Keratinocyte (primary cell): Measurements from ENCODE around the gene AGTRAP.

Experiments
- EZH2 ChIP-seq: IDR thresholded peaks from one replicate; pipeline ENCODE4 v1.6.1; 2012; ENCODE audit warnings: inconsistent platforms, mild to moderate bottlenecking, low read length, moderate library complexity
- TF ChIP-seq, protein P1 (sequence below), 3 experiments: IDR thresholded peaks in 1 of 3; conservative IDR thresholded peaks in 1 of 3; optimal IDR thresholded peaks in 1 of 3; 2 replicates in 2 of 3; 3 replicates in 1 of 3; pipeline versions ENCODE3 to v1.5.1; 2011; ENCODE audit warnings: low read length in 3 of 3, mild to moderate bottlenecking in 3 of 3, moderate library complexity in 2 of 3, control low read depth in 1 of 3, inconsistent platforms in 1 of 3; ENCODE audit not compliant: insufficient read depth in 2 of 3; ENCODE audit errors: extremely low read depth in 1 of 3

DNA sequence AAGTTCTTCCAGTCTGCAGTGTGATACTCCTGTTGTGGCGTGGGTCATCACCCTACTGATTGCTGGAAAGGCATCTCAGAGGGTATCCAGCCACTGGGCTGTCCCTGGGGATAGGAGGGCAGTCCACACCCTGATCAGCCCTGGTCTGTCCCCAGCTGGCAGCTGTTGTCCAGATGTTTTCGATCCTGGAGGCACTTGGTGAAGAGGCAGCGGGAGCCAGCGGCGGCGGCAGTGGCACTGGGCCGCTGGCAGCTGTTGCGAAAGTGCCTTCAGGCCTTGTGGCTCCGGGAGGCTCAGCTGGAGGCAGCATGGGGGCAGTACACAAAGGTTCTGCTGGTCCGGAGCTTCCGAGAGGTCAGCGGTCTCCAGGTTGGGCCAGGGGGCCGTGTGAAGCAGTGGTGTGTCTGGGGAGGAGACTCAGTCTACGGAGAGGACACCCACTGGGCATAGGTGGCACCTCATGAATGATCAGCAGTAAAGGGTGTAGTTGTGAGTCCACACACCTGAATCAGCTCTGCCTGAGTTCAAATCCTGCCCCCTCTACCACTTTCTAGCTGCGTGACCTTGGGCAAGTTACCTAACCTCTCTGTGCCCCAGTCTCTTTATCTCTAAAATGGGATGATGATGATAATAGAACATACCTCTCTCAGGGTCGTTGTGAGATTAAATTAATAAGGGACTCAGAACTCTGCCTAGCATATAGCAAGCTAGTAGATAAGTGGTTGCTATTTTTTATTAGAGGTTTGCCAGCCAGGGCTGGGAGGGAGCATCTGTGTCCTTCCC, 32.2 kb downstream of the AGTRAP start:
- no peak for TF ChIP-seq EZH2
- TF ChIP-seq, protein P1, sequence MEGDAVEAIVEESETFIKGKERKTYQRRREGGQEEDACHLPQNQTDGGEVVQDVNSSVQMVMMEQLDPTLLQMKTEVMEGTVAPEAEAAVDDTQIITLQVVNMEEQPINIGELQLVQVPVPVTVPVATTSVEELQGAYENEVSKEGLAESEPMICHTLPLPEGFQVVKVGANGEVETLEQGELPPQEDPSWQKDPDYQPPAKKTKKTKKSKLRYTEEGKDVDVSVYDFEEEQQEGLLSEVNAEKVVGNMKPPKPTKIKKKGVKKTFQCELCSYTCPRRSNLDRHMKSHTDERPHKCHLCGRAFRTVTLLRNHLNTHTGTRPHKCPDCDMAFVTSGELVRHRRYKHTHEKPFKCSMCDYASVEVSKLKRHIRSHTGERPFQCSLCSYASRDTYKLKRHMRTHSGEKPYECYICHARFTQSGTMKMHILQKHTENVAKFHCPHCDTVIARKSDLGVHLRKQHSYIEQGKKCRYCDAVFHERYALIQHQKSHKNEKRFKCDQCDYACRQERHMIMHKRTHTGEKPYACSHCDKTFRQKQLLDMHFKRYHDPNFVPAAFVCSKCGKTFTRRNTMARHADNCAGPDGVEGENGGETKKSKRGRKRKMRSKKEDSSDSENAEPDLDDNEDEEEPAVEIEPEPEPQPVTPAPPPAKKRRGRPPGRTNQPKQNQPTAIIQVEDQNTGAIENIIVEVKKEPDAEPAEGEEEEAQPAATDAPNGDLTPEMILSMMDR (optimal IDR thresholded peaks at IDR 0.05 in 1 of 3, IDR thresholded peaks at IDR 0.05 in 1 of 3, conservative IDR thresholded peaks at IDR 0.05 in 1 of 3; ENCODE audit: extremely low read depth in 1 of 3, insufficient read depth in 2 of 3, low read length in 3 of 3) = no peak
